Mononuclear cell (primary cell): ENCODE results near the gene CADPS2. TPM values are rescaled to one million over a fixed set of nuclear protein-coding genes. Genes with fewer than 3 reads are reported as not detected.

Experiments
- H3K27me3 ChIP-seq: 2 replicates; pipeline ENCODE4 v1.6.0; 2011; ENCODE audit warnings: low read length, control low read depth; ENCODE audit not compliant: insufficient read depth
- H3K4me1 ChIP-seq: 2 replicates; pipeline ENCODE4 v1.5.1; 2011; ENCODE audit warnings: mild to moderate bottlenecking, low read length, control low read depth; ENCODE audit not compliant: insufficient read depth
- H3K4me3 ChIP-seq: 2 replicates; pipeline ENCODE4 v1.5.1; 2011; ENCODE audit warnings: mild to moderate bottlenecking, low read length, moderate library complexity
- H3K9me3 ChIP-seq: 2 replicates; pipeline ENCODE4 v1.5.1; 2011; ENCODE audit warnings: low read depth, mild to moderate bottlenecking, control low read depth, low read length
- total RNA-seq: library from RNA; depleted of rRNA; stranded (reverse); fragments of >200 nt; gene quantifications from one replicate; pipeline ENCODE4 v1.2.3, GENCODE V29; 2012

CADPS2 gene
- total RNA-seq, 1 donor: not detected

DNA sequence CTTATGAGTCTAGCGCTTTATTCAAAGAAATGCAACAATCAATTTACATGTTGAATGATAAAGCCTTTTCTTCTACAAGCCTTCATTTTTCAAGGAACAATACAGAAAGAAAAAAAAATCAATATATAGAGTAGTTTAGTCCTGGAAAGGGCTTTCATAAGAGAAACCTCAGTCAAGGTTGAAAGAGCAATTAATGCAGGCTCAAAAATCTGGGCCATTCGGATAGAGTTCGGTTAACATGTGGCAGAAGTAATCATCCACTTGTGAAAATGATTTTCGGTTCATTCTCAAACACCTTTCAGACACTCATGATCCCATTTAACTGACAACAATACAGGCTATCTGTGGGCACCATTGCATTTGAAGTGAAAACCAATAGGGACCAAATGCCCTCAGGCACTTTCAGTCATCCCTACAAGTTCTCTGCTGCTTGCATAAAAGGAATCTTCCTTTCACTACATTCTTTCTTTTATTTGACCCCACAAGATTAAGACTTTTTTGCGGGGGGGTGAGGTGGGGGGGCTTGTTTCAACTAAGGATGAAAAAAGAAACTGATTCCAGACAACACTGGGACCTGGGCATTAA is 365.2 kb downstream of the CADPS2 start:
- no peaks in the 10 kb centered on the region for H3K4me1 ChIP-seq
- H3K27me3 ChIP-seq: no peaks in the 10 kb centered on the region
- H3K9me3 ChIP-seq: no peaks in the 10 kb centered on the region
- H3K4me3 ChIP-seq: no peak overlapping the region

GRCh38 chr7:122518488-122518887 is 367.8 kb downstream of the CADPS2 start:
- H3K4me1 ChIP-seq: no peaks in the 10 kb centered on the region
- no peaks in the 10 kb centered on the region for H3K27me3 ChIP-seq
- H3K4me3 ChIP-seq: no peak overlapping the region
- no peaks in the 10 kb centered on the region for H3K9me3 ChIP-seq

GRCh38 chr7:122517576-122517975 is 368.7 kb downstream of the CADPS2 start:
- no peaks in the 10 kb centered on the region for H3K27me3 ChIP-seq
- no peaks in the 10 kb centered on the region for H3K4me1 ChIP-seq
- no peaks in the 10 kb centered on the region for H3K9me3 ChIP-seq
- H3K4me3 ChIP-seq: no peak overlapping the region

DNA sequence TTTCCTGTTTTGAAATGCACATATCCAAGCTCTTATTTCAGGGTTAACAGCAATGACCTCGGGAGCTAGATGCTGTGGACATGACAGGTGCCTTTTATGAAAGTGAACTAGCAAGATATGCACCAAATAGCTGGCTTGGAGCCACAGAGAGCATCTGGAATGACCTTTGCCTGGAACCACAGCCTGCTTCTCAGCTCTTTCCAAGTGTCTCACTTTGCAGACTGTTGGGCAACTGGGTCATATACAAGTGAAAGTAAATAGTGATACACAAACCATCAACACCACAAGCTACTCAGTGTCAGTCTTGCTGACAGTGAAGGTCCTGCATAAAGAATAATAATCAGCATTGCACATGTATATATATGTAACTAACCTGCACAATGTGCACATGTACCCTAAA is 370.9 kb downstream of the CADPS2 start:
- Histone ChIP-seq H3K4me3 (no peak overlapping the region), H3K27me3 (no peaks in the 10 kb centered on the region), H3K9me3 (no peaks in the 10 kb centered on the region), H3K4me1 (no peaks in the 10 kb centered on the region)

DNA sequence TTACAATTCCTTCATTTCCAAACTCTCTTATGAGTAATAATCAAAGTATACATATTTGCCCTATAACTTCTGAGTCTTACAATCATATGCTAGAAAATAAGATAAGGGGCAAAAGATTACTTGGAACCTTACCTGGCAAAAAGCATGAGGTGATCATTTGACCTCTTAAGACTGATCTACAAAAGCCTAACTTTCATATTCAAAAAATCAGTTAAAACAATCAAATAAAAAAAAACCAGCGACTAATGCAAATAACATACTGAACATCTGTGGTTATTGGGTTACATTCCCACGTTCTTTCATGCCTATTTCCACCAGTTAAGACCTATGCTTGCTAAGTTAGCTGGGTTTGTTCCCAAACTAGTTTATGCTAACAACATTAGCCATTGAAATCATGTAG is 375.0 kb downstream of the CADPS2 start:
- H3K9me3 ChIP-seq: no peaks in the 10 kb centered on the region
- no peaks in the 10 kb centered on the region for H3K4me1 ChIP-seq
- H3K27me3 ChIP-seq: no peaks in the 10 kb centered on the region
- no peak overlapping the region for H3K4me3 ChIP-seq

DNA sequence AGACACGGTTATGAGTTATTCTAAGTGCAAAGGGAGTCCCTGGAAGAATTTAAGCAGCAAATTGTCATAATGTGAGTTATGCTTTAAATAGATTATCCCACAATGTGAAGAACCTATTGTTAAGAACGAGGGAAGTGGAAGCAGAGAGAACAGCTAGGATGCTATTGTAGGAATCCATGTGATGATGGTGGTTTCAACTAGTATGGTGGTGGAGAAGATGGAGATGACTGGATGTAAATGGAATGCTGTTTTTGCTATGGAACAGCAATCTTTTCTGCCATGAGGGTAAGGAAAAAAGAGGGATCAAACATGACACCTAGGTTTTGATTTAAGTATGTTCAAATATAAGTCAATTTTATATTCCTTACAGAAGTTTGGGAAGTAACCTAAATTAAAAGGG is 378.7 kb downstream of the CADPS2 start:
- Histone ChIP-seq H3K4me3 (no peak overlapping the region), H3K27me3 (no peaks in the 10 kb centered on the region), H3K4me1 (no peaks in the 10 kb centered on the region), H3K9me3 (no peaks in the 10 kb centered on the region)

DNA sequence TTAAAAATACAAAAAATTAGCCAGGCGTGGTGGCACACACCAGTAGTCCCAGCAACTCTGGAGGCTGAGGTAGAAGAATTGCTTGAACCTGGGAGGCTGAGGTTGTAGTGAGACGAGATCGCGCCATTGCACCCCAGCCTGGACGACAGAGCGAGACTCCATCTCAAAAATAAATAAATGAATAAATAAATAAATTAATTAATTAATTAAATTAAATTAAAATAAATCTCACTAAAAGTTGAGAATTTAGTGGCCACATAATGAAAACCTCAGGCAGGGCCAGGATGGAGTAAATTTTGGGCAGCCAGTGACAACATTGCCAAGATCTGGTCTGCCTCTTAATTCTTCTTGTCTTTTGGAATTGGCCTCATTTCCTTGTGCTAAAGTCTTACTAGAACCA is 394.3 kb downstream of the CADPS2 start:
- H3K4me3 ChIP-seq: no peak overlapping the region
- no peaks in the 10 kb centered on the region for H3K9me3 ChIP-seq
- H3K27me3 ChIP-seq: no peaks in the 10 kb centered on the region
- no peaks in the 10 kb centered on the region for H3K4me1 ChIP-seq

GRCh38 chr7:122488241-122488640 is 398.0 kb downstream of the CADPS2 start:
- Histone ChIP-seq H3K4me3 (no peak overlapping the region), H3K4me1 (no peaks in the 10 kb centered on the region), H3K9me3 (no peaks in the 10 kb centered on the region), H3K27me3 (no peaks in the 10 kb centered on the region)

GRCh38 chr7:122487131-122487530 is 399.1 kb downstream of the CADPS2 start:
- Histone ChIP-seq H3K4me3 (no peak overlapping the region), H3K9me3 (no peaks in the 10 kb centered on the region), H3K4me1 (no peaks in the 10 kb centered on the region), H3K27me3 (no peaks in the 10 kb centered on the region)

DNA sequence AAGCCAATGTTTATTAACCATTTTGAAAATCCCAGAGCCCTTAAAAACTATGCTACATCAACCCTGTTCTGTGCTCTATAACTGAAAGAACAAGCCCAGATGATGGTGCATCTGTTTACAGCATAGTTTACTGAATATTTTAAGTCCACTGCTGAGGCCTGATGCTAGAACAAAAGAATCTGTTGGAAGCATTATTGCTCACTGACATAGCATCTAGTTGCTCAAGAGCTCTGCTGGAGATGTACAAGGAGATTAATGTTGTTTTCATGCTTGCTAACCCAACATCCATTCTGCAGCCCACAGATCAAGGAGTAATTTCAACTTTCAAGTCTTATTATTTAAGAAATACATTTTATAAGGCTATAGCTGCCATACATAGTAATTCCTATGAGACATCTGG is 400.4 kb downstream of the CADPS2 start:
- no peaks in the 10 kb centered on the region for H3K9me3 ChIP-seq
- H3K4me1 ChIP-seq: no peaks in the 10 kb centered on the region
- no peak overlapping the region for H3K4me3 ChIP-seq
- H3K27me3 ChIP-seq: no peaks in the 10 kb centered on the region

DNA sequence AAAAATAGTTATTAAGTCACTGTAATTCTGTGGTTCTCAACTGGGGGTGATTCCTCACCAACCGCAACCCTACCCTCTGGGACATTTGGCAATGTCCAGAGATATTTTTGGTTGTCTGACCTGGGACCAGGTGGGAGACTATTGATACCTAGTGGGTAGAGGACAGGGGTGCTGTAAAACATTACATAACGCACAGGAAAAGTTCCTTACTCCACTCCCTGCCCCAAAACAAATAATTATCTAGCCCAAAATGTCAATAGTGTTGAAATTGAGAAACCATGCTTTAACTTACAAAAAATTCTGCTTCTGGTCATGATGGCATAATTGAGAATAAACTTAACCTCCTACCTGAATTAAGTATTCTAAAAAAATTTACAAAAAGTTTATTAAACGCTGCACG is 404.0 kb downstream of the CADPS2 start:
- H3K9me3 ChIP-seq: no peaks in the 10 kb centered on the region
- no peaks in the 10 kb centered on the region for H3K4me1 ChIP-seq

GRCh38 chr7:122470859-122471258 is 415.4 kb downstream of the CADPS2 start:
- H3K4me3 ChIP-seq: no peak overlapping the region
- no peaks in the 10 kb centered on the region for H3K27me3 ChIP-seq
- H3K4me1 ChIP-seq: no peaks in the 10 kb centered on the region
- no peaks in the 10 kb centered on the region for H3K9me3 ChIP-seq

More for the DNA sequence above, 404.0 kb downstream of the CADPS2 start:
- H3K27me3 ChIP-seq: no peaks in the 10 kb centered on the region
- H3K4me3 ChIP-seq: no peak overlapping the region

GRCh38 chr7:122468945-122469344 is 417.3 kb downstream of the CADPS2 start:
- Histone ChIP-seq H3K4me1 (no peaks in the 10 kb centered on the region), H3K9me3 (no peaks in the 10 kb centered on the region), H3K4me3 (no peak overlapping the region), H3K27me3 (no peaks in the 10 kb centered on the region)

DNA sequence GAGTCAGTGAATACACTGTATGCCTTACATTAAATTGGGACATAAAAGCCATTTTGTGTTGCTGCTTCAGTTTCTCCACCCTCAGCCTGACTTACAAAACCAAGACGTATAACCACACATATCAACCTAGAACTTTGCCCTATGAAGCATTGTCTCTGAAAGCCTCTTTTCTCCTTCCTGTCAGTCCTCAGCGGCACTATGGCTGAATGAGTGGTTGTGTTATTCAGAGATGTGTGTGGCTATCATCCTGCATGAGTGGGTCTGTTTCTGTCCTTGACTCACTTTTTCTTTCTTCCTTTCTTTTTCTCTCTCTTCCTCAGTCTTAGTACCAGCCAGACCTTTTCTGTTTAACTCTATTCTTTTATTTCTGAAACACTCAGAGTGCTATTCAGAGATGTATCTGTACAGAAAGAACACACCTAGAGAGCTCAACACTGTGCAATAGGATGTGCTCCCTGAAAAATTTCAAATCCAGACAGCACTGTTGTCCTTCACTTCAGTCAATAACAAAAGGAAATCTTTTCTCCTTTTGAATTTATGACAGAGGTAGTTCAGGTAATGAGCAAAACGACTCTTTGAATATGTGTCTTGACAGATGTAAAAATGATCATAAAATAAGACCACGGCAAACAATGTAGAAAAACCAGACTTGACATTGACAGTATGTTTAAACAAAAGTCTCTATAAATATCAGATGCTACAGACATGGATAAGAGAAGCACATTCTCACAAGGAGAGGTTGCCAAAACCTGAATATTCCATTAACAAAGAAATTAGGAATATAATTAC is 418.4 kb downstream of the CADPS2 start:
- Histone ChIP-seq H3K4me1 (no peaks in the 10 kb centered on the region), H3K27me3 (no peaks in the 10 kb centered on the region), H3K4me3 (no peak overlapping the region), H3K9me3 (no peaks in the 10 kb centered on the region)

DNA sequence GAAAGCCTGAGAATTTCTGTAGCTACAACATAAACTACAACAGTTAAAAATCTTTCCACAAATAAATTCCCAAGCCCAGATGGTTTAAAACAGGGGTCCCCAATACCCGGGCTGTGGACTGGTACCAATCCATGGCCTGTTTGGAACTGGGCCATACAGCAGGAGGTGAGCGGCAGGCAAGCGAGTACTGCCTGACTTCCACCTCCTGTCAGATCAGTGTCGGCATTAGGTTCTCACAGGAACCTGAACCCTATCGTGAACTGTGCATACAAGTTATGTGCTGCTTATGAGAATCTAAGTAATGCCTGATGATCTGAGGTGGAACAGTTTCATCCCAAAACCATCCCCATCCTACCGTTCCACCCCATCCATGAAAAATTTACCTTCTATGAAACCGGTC is 421.0 kb downstream of the CADPS2 start:
- Histone ChIP-seq H3K9me3 (no peaks in the 10 kb centered on the region), H3K4me3 (no peak overlapping the region), H3K4me1 (no peaks in the 10 kb centered on the region), H3K27me3 (no peaks in the 10 kb centered on the region)

- Histone ChIP-seq H3K4me3 (no peak overlapping the region), H3K27me3 (no peaks in the 10 kb centered on the region), H3K9me3 (no peaks in the 10 kb centered on the region), H3K4me1 (no peaks in the 10 kb centered on the region)
These were observed 422.6 kb downstream of the CADPS2 start for GRCh38 chr7:122463631-122464030.
